GM23248 (cell line): ENCODE measurements around the gene SYNE2. TPM values are rescaled to one million over a fixed set of nuclear protein-coding genes. Genes with fewer than 3 reads are reported as not detected.
"Not testable (repeated sequence)": the region's sequence is repeated elsewhere in the genome, so short reads cannot be mapped to it uniquely, and the experiment has no call there.

ENCODE experiments used
- DNase-seq: peaks from one replicate; pipeline ENCODE4 v3.0.0-alpha.2; 2015
- H2AFZ ChIP-seq: fragments of 200-600 bp; sonication (generic); 2 replicates; pipeline ENCODE4 v1.6.1; 2016; ENCODE audit warnings: antibody characterized with exemption
- H3F3A ChIP-seq: fragments of 200-600 bp; sonication (generic); 2 replicates; pipeline ENCODE4 v1.6.1; 2016; ENCODE audit warnings: mild to moderate bottlenecking, antibody characterized with exemption, mixed run types; ENCODE audit not compliant: insufficient read depth
- H3K27ac ChIP-seq: fragments of 200-600 bp; sonication (generic); 2 replicates; pipeline ENCODE4 v1.5.1; 2016; ENCODE audit warnings: mild to moderate bottlenecking
- H3K27me3 ChIP-seq: fragments of 200-600 bp; sonication (generic); replicated peaks from 2 replicates; pipeline ENCODE4 v1.6.1; 2016; ENCODE audit warnings: mild to moderate bottlenecking; ENCODE audit not compliant: insufficient read depth
- H3K36me3 ChIP-seq: fragments of 200-600 bp; sonication (generic); 2 replicates; pipeline ENCODE4 v1.6.1; 2016; ENCODE audit warnings: low read depth, mild to moderate bottlenecking
- H3K4me1 ChIP-seq: fragments of 200-600 bp; sonication (generic); 2 replicates; pipeline ENCODE4 v1.6.1; 2016; ENCODE audit warnings: mild to moderate bottlenecking; ENCODE audit not compliant: insufficient read depth
- H3K4me2 ChIP-seq: fragments of 200-600 bp; sonication (generic); one replicate; pipeline ENCODE4 v1.6.1; 2016; ENCODE audit warnings: mild to moderate bottlenecking; ENCODE audit not compliant: unreplicated experiment
- H3K4me3 ChIP-seq: fragments of 200-600 bp; sonication (generic); 2 replicates; pipeline ENCODE4 v1.5.1; 2016; ENCODE audit warnings: mild to moderate bottlenecking
- H3K79me2 ChIP-seq: fragments of 200-600 bp; sonication (generic); 2 replicates; pipeline ENCODE4 v1.6.1; 2016; ENCODE audit warnings: mild to moderate bottlenecking; ENCODE audit not compliant: insufficient read depth
- H3K9ac ChIP-seq: fragments of 200-600 bp; sonication (generic); 2 replicates; pipeline ENCODE4 v1.6.1; 2016; ENCODE audit warnings: mild to moderate bottlenecking
- H3K9me2 ChIP-seq: fragments of 200-600 bp; sonication (generic); 2 replicates; pipeline ENCODE4 v1.6.1; 2016; ENCODE audit warnings: mixed run types, mild to moderate bottlenecking, moderate library complexity; ENCODE audit not compliant: insufficient read depth
- H3K9me3 ChIP-seq: fragments of 200-600 bp; sonication (generic); one replicate; pipeline ENCODE4 v1.6.1; 2017; ENCODE audit warnings: low read depth
- H4K20me1 ChIP-seq: fragments of 200-600 bp; sonication (generic); 2 replicates; pipeline ENCODE4 v1.6.0; 2016; ENCODE audit not compliant: insufficient read depth
- EZH2 ChIP-seq: fragments of 200-600 bp; sonication (generic); IDR thresholded peaks from 2 replicates; pipeline ENCODE4 v1.6.1; 2018; ENCODE audit warnings: antibody characterized with exemption, mild to moderate bottlenecking; ENCODE audit not compliant: insufficient read depth, poor library complexity, severe bottlenecking
- EZH2phosphoT487 ChIP-seq: fragments of 200-600 bp; sonication (generic); IDR thresholded peaks from 2 replicates; pipeline ENCODE4 v1.6.1; 2018; ENCODE audit warnings: antibody characterized with exemption, moderate library complexity, mild to moderate bottlenecking, low read depth; ENCODE audit not compliant: insufficient read depth
- WGBS, 2 experiments: methylation state at CpG; one replicate each; pipeline ENCODE4 v1.1.6; 2015 to 2017; ENCODE audit warnings: low lambda C conversion rate in 2 of 2, low coverage in 1 of 2; ENCODE audit errors: missing lambda C conversion rate in 2 of 2; 5-methylcytosine and 5-hydroxymethylcytosine counted together
- in situ Hi-C: fragments of 300-500 bp; cut with MboI; formaldehyde crosslinking; loops from 2 replicates; pipeline ENCODE4 v1.15.0; 2020
- polyA plus RNA-seq: library from polyadenylated mRNA; unstranded; fragments of >200 nt; fragmentation: Nextera tagmentation; extraction: Ambion mirVana; gene quantifications from 2 replicates; pipeline ENCODE4 v1.2.1, GENCODE V29; 2016
- total RNA-seq: library from RNA; depleted of rRNA; stranded (reverse); fragments of >200 nt; shearing (Covaris generic); gene quantifications from 2 replicates; pipeline ENCODE4 v1.2.3, GENCODE V29; 2014

The SYNE2 gene
- total and polyA plus RNA-seq, 2 experiments from 2014 or later: 2.8 to 4.4 TPM

- Histone ChIP-seq H3K36me3 (no peaks in the 10 kb centered on the region), H2AFZ (no peak overlapping the region), H3K4me1 (no peaks in the 10 kb centered on the region), H3K9me2 (no peaks in the 10 kb centered on the region), H4K20me1 (no peaks in the 10 kb centered on the region), H3F3A (no peaks in the 10 kb centered on the region), H3K4me2 (no peak overlapping the region), H3K27ac (no peak overlapping the region), H3K4me3 (no peak overlapping the region), H3K79me2 (no peaks in the 10 kb centered on the region), H3K9ac (no peak overlapping the region), H3K27me3 (no peaks in the 10 kb centered on the region), H3K9me3 (no peaks in the 10 kb centered on the region)
- TF ChIP-seq EZH2phosphoT487 (no peak), EZH2 (no peak)
- 95 to 97% methylated on average over 7 of the region's 7 CpGs for WGBS, 2 experiments
- no peak for DNase-seq
- in situ Hi-C loops: no loop called here
Observed at GRCh38 chr14:64208261-64208660, 355.5 kb downstream of the SYNE2 start.

GRCh38 chr14:64208981-64209380, 356.2 kb downstream of the SYNE2 start:
- H3K4me3 ChIP-seq: no peak overlapping the region
- TF ChIP-seq EZH2phosphoT487 (no peak), EZH2 (no peak)
- no peaks in the 10 kb centered on the region for H3F3A ChIP-seq

DNA sequence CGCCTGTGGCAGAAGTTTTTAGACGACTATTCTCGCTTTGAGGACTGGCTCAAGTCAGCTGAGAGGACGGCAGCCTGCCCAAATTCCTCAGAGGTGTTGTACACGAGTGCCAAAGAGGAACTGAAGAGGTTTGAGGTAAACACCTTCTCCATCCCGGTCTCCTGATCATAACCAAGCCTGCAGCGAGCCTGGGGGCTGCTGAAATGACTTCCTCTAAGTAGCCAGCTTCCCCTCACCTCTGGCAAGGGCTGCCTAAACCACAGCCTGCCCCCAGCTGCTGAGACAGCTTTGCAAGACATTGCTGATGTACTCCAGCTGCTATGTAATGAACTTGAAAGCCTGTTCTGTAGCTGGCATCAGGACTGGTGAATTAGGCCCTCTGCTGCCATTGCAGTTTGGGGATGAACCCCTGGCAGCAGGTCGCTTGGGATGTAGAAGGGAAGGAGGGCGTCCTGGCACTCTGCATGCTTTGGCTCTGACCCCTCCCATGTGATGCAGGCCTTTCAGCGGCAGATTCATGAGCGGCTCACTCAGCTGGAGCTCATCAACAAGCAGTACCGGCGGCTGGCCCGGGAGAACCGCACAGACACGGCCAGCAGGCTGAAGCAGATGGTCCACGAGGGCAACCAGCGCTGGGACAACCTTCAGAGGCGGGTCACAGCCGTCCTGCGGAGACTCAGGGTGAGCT, 356.8 kb downstream of the SYNE2 start:
- DNase-seq: peak; percentile 38
- Histone ChIP-seq H3K4me1 (no peaks in the 10 kb centered on the region), H4K20me1 (no peaks in the 10 kb centered on the region), H3K27ac (no peak overlapping the region), H3K4me3 (no peak overlapping the region), H3F3A (no peaks in the 10 kb centered on the region), H3K9me3 (no peaks in the 10 kb centered on the region), H3K9me2 (no peaks in the 10 kb centered on the region), H3K27me3 (no peaks in the 10 kb centered on the region), H3K79me2 (no peaks in the 10 kb centered on the region), H2AFZ (peak overlapping the region; percentile 38; the same call in 1 of the 2 replicates), H3K4me2 (no peak overlapping the region), H3K36me3 (no peaks in the 10 kb centered on the region), H3K9ac (no peak overlapping the region)
- TF ChIP-seq EZH2: no peak
- no peak for TF ChIP-seq EZH2phosphoT487
- WGBS, 2 experiments: 20 to 23% methylated on average over 21 of the region's 21 CpGs
- in situ Hi-C loops: no loop called here

More at GRCh38 chr14:64208981-64209380, 356.2 kb downstream of the SYNE2 start:
- Histone ChIP-seq H2AFZ (no peak overlapping the region), H3K27ac (no peak overlapping the region), H3K4me2 (no peak overlapping the region), H3K36me3 (no peaks in the 10 kb centered on the region), H3K9me2 (no peaks in the 10 kb centered on the region), H3K27me3 (no peaks in the 10 kb centered on the region), H3K9me3 (no peaks in the 10 kb centered on the region), H3K79me2 (no peaks in the 10 kb centered on the region), H4K20me1 (no peaks in the 10 kb centered on the region), H3K4me1 (no peaks in the 10 kb centered on the region), H3K9ac (no peak overlapping the region)
- no peak for DNase-seq
- WGBS, 2 experiments: 65 to 67% methylated on average over 10 of the region's 10 CpGs
- in situ Hi-C loops: no loop called here

- no peak overlapping the region for H3K4me2 ChIP-seq
- 76 to 80% methylated on average over 12 of the region's 12 CpGs for WGBS, 2 experiments
- H2AFZ ChIP-seq: 0 out of 2 replicates have a peak overlapping the region, but pooled peaks have one; percentile 38
- no peak overlapping the region for H3K27ac ChIP-seq
- no peaks in the 10 kb centered on the region for H3K9me3 ChIP-seq
- H3F3A ChIP-seq: no peaks in the 10 kb centered on the region
- H3K36me3 ChIP-seq: no peaks in the 10 kb centered on the region
- no peak overlapping the region for H3K4me3 ChIP-seq
- H3K4me1 ChIP-seq: no peaks in the 10 kb centered on the region
- no peaks in the 10 kb centered on the region for H4K20me1 ChIP-seq
- H3K27me3 ChIP-seq: no peaks in the 10 kb centered on the region
- H3K9ac ChIP-seq: no peak overlapping the region
- no peaks in the 10 kb centered on the region for H3K9me2 ChIP-seq
- no peaks in the 10 kb centered on the region for H3K79me2 ChIP-seq
- TF ChIP-seq EZH2 (no peak), EZH2phosphoT487 (no peak)
- in situ Hi-C loops: no loop called here
- no peak for DNase-seq
Observed at GRCh38 chr14:64210216-64210615, 357.4 kb downstream of the SYNE2 start.

DNA sequence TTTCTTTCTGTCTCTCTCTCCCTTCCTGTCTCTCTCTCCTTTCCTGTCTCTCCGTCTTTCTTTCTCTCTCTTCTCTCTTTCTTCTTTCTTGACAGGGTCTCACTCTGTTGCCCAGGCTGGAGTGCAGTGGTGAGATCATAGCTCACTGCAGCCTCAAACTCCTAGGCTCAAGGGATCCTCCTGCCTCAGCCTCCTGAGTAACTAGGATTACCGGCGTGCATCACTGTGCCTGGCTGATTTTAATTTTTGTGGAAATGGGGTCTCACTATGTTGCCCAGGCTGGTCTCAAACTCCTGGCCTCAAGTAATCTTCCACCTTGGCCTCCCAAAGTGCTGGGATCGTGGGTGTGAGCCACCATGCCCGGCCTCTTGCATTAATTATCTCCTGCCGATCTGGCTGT, 358.1 kb downstream of the SYNE2 start:
- H2AFZ ChIP-seq, in situ Hi-C loops, H3K4me2 ChIP-seq, H4K20me1 ChIP-seq, H3K9me3 ChIP-seq, DNase-seq, H3K9ac ChIP-seq, H3K79me2 ChIP-seq, H3K4me1 ChIP-seq, H3K27ac ChIP-seq, H3K9me2 ChIP-seq, H3K36me3 ChIP-seq, H3F3A ChIP-seq, H3K4me3 ChIP-seq, H3K27me3 ChIP-seq: not testable (repeated sequence)
- WGBS, 2 experiments: 97 to 98% methylated on average over 6 of the region's 6 CpGs
